GM23338 (cell line): ENCODE data around the gene VSTM2B. TPM values are rescaled to one million over a fixed set of nuclear protein-coding genes. Genes with fewer than 3 reads are reported as not detected.

Source experiments
- ATAC-seq: fragments of 200-7000 bp; cut with Tn5 transposase; 3 replicates; pipeline ENCODE4 v1.9.1; 2020
- DNase-seq: peaks from one replicate; pipeline ENCODE4 v3.0.0-alpha.2; 2015; ENCODE audit warnings: low spot score
- H2AFZ ChIP-seq: fragments of 200-600 bp; sonication (generic); 2 replicates; pipeline ENCODE4 v1.8.0; 2016; ENCODE audit warnings: antibody characterized with exemption, mild to moderate bottlenecking, moderate library complexity
- H3F3A ChIP-seq: fragments of 200-600 bp; sonication (generic); replicated peaks from 2 replicates; pipeline ENCODE4 v1.8.0; 2017; ENCODE audit warnings: antibody characterized with exemption, mixed run types, low read depth
- H3K27ac ChIP-seq: fragments of 200-600 bp; sonication (generic); 2 replicates; pipeline ENCODE4 v1.6.1; 2016; ENCODE audit warnings: low read depth
- H3K27me3 ChIP-seq: fragments of 200-600 bp; sonication (generic); 2 replicates; pipeline ENCODE4 v1.8.0; 2016; ENCODE audit warnings: mild to moderate bottlenecking, mixed run types, moderate library complexity; ENCODE audit not compliant: insufficient read depth
- H3K36me3 ChIP-seq: fragments of 200-600 bp; sonication (generic); 2 replicates; pipeline ENCODE4 v1.8.0; 2016; ENCODE audit warnings: mild to moderate bottlenecking; ENCODE audit not compliant: insufficient read depth
- H3K4me1 ChIP-seq: fragments of 200-600 bp; sonication (generic); 2 replicates; pipeline ENCODE4 v1.8.0; 2016; ENCODE audit warnings: mild to moderate bottlenecking, moderate library complexity; ENCODE audit not compliant: insufficient read depth
- H3K4me2 ChIP-seq: fragments of 200-600 bp; sonication (generic); 2 replicates; pipeline ENCODE4 v1.7.1; 2017; ENCODE audit warnings: mixed run types
- H3K4me3 ChIP-seq: fragments of 200-600 bp; sonication (generic); 2 replicates; pipeline ENCODE4 v1.6.1; 2016; ENCODE audit warnings: mixed run types
- H3K79me2 ChIP-seq: fragments of 200-600 bp; sonication (generic); replicated peaks from 2 replicates; pipeline ENCODE4 v1.8.0; 2017; ENCODE audit warnings: mild to moderate bottlenecking; ENCODE audit not compliant: insufficient read depth
- H3K9me2 ChIP-seq: fragments of 200-600 bp; sonication (generic); 2 replicates; pipeline ENCODE4 v1.8.0; 2017; ENCODE audit not compliant: insufficient read depth
- H4K20me1 ChIP-seq: fragments of 200-600 bp; sonication (generic); replicated peaks from 2 replicates; pipeline ENCODE4 v1.8.0; 2017; ENCODE audit warnings: mild to moderate bottlenecking; ENCODE audit not compliant: insufficient read depth
- H3K27ac Mint-ChIP-seq: 2 replicates; pipeline ENCODE4 v1.8.0; 2020; ENCODE audit warnings: inconsistent platforms, mild to moderate bottlenecking, moderate library complexity, mixed read lengths
- H3K27me3 Mint-ChIP-seq: 3 replicates; pipeline ENCODE4 v1.8.0; 2022; ENCODE audit warnings: low read depth, mild to moderate bottlenecking, moderate library complexity, mixed read lengths, inconsistent platforms; ENCODE audit not compliant: insufficient read depth, poor library complexity
- H3K36me3 Mint-ChIP-seq: 3 replicates; pipeline ENCODE4 v1.8.0; 2021; ENCODE audit warnings: low read depth, mild to moderate bottlenecking, inconsistent platforms, moderate library complexity, mixed read lengths
- H3K4me1 Mint-ChIP-seq: 3 replicates; pipeline ENCODE4 v1.8.0; 2020; ENCODE audit warnings: mild to moderate bottlenecking, inconsistent platforms, mixed read lengths
- H3K4me3 Mint-ChIP-seq: 3 replicates; pipeline ENCODE4 v1.8.0; 2021; ENCODE audit warnings: moderate library complexity, mild to moderate bottlenecking, inconsistent platforms, mixed read lengths
- H3K9me3 Mint-ChIP-seq: 3 replicates; pipeline ENCODE4 v1.8.0; 2020; ENCODE audit warnings: moderate library complexity, mild to moderate bottlenecking, inconsistent platforms, mixed read lengths
- CREB1 ChIP-seq: fragments of 250-450 bp; sonication (Bioruptor Pico); IDR thresholded peaks from 2 replicates; pipeline ENCODE4 v1.5.0; 2020; ENCODE audit warnings: low read depth, mild to moderate bottlenecking, moderate library complexity
- EZH2phosphoT487 ChIP-seq: fragments of 200-600 bp; sonication (generic); IDR thresholded peaks from one replicate; pipeline ENCODE4 v1.8.1; 2018; ENCODE audit warnings: antibody characterized with exemption; ENCODE audit not compliant: unreplicated experiment
- NANOG ChIP-seq: IDR thresholded peaks from 2 replicates; pipeline ENCODE4 v1.6.1; 2016; ENCODE audit warnings: antibody characterized with exemption, borderline replicate concordance
- STAT1 ChIP-seq: IDR thresholded peaks from one replicate; pipeline ENCODE4 v1.6.1; 2016; ENCODE audit warnings: antibody characterized with exemption; ENCODE audit not compliant: unreplicated experiment
- polyA plus RNA-seq: library from polyadenylated mRNA; unstranded; fragments of >200 nt; fragmentation: Nextera tagmentation; extraction: Ambion mirVana; gene quantifications from 2 replicates; pipeline ENCODE4 v1.2.1, GENCODE V29; 2016
- total RNA-seq: library from RNA; depleted of rRNA; stranded (reverse); fragments of >200 nt; shearing (Covaris generic); gene quantifications from 2 replicates; pipeline ENCODE4 v1.2.3, GENCODE V29; 2014
- TF ChIP-seq, protein P1 (sequence below): fragments of 250-450 bp; sonication (Bioruptor Pico); IDR thresholded peaks from 2 replicates; pipeline ENCODE4 v1.5.0; 2020; ENCODE audit warnings: mild to moderate bottlenecking, moderate library complexity
- TF ChIP-seq, protein P2 (sequence below): IDR thresholded peaks from 2 replicates; pipeline ENCODE4 v1.6.1; 2016; ENCODE audit warnings: antibody characterized with exemption
- TF ChIP-seq, protein P3 (sequence below): IDR thresholded peaks from one replicate; pipeline ENCODE4 v1.6.1; 2018; ENCODE audit warnings: antibody characterized with exemption; ENCODE audit not compliant: unreplicated experiment
- TF ChIP-seq, protein P4 (sequence below), 2 experiments: fragments of 200-600 bp in 1 of 2; sonication (generic) in 1 of 2; conservative IDR thresholded peaks; 2 replicates each; pipeline versions ENCODE4 v1.5.1 to v1.6.1; 2016 to 2017; ENCODE audit warnings: antibody characterized with exemption in 2 of 2, low read depth in 2 of 2, mild to moderate bottlenecking in 2 of 2, moderate library complexity in 1 of 2

Gene VSTM2B
- total and polyA plus RNA-seq, 2 experiments from 2014 or later, result 1.2 to 1.8 TPM

DNA sequence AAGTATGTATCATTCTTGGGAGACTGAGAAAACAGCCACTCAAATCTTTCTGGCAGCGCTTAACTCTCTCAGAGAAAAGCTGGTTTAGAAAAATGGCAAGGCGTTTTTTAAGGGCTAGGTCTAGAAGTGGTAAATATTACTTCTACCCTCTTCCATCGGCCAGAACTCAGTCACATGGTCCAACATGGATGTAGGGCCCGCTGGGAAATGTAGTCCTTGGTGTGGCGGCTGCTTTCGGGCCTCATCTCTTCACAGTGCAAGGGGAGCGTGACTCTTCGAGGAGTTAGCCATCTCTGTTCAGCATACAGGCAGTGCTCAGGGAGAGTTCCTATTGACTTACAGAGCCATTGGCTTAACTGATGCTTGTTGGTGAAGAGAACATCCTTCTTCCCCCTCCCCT lies 6.3 kb downstream of the VSTM2B start:
- no peaks in the 10 kb centered on the region; the same call in 2 of the 3 replicates for H3K36me3 Mint-ChIP-seq
- H3K4me1 ChIP-seq, result peaks cover 12% of the 10 kb centered on the region
- H3K9me3 Mint-ChIP-seq, result peaks cover 4% of the 10 kb centered on the region; the same call in 2 of the 3 replicates
- H3K27me3 Mint-ChIP-seq, result peaks cover 44% of the 10 kb centered on the region
- no peak for ATAC-seq
- H3K27me3 ChIP-seq, result peaks cover 50% of the 10 kb centered on the region
- no peak for TF ChIP-seq NANOG
- TF ChIP-seq, protein P1, sequence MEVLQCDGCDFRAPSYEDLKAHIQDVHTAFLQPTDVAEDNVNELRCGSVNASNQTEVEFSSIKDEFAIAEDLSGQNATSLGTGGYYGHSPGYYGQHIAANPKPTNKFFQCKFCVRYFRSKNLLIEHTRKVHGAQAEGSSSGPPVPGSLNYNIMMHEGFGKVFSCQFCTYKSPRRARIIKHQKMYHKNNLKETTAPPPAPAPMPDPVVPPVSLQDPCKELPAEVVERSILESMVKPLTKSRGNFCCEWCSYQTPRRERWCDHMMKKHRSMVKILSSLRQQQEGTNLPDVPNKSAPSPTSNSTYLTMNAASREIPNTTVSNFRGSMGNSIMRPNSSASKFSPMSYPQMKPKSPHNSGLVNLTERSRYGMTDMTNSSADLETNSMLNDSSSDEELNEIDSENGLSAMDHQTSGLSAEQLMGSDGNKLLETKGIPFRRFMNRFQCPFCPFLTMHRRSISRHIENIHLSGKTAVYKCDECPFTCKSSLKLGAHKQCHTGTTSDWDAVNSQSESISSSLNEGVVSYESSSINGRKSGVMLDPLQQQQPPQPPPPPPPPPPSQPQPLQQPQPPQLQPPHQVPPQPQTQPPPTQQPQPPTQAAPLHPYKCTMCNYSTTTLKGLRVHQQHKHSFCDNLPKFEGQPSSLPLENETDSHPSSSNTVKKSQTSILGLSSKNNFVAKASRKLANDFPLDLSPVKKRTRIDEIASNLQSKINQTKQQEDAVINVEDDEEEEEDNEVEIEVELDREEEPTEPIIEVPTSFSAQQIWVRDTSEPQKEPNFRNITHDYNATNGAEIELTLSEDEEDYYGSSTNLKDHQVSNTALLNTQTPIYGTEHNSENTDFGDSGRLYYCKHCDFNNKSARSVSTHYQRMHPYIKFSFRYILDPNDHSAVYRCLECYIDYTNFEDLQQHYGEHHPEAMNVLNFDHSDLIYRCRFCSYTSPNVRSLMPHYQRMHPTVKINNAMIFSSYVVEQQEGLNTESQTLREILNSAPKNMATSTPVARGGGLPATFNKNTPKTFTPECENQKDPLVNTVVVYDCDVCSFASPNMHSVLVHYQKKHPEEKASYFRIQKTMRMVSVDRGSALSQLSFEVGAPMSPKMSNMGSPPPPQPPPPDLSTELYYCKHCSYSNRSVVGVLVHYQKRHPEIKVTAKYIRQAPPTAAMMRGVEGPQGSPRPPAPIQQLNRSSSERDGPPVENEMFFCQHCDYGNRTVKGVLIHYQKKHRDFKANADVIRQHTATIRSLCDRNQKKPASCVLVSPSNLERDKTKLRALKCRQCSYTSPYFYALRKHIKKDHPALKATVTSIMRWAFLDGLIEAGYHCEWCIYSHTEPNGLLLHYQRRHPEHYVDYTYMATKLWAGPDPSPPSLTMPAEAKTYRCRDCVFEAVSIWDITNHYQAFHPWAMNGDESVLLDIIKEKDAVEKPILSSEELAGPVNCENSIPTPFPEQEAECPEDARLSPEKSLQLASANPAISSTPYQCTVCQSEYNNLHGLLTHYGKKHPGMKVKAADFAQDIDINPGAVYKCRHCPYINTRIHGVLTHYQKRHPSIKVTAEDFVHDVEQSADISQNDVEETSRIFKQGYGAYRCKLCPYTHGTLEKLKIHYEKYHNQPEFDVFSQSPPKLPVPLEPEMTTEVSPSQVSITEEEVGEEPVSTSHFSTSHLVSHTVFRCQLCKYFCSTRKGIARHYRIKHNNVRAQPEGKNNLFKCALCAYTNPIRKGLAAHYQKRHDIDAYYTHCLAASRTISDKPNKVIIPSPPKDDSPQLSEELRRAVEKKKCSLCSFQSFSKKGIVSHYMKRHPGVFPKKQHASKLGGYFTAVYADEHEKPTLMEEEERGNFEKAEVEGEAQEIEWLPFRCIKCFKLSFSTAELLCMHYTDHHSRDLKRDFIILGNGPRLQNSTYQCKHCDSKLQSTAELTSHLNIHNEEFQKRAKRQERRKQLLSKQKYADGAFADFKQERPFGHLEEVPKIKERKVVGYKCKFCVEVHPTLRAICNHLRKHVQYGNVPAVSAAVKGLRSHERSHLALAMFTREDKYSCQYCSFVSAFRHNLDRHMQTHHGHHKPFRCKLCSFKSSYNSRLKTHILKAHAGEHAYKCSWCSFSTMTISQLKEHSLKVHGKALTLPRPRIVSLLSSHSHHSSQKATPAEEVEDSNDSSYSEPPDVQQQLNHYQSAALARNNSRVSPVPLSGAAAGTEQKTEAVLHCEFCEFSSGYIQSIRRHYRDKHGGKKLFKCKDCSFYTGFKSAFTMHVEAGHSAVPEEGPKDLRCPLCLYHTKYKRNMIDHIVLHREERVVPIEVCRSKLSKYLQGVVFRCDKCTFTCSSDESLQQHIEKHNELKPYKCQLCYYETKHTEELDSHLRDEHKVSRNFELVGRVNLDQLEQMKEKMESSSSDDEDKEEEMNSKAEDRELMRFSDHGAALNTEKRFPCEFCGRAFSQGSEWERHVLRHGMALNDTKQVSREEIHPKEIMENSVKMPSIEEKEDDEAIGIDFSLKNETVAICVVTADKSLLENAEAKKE, result no peak
- TF ChIP-seq, protein P2, sequence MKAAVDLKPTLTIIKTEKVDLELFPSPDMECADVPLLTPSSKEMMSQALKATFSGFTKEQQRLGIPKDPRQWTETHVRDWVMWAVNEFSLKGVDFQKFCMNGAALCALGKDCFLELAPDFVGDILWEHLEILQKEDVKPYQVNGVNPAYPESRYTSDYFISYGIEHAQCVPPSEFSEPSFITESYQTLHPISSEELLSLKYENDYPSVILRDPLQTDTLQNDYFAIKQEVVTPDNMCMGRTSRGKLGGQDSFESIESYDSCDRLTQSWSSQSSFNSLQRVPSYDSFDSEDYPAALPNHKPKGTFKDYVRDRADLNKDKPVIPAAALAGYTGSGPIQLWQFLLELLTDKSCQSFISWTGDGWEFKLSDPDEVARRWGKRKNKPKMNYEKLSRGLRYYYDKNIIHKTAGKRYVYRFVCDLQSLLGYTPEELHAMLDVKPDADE, result 0 out of 2 replicates have a peak, but pooled peaks have one; percentile 30
- TF ChIP-seq, protein P3, sequence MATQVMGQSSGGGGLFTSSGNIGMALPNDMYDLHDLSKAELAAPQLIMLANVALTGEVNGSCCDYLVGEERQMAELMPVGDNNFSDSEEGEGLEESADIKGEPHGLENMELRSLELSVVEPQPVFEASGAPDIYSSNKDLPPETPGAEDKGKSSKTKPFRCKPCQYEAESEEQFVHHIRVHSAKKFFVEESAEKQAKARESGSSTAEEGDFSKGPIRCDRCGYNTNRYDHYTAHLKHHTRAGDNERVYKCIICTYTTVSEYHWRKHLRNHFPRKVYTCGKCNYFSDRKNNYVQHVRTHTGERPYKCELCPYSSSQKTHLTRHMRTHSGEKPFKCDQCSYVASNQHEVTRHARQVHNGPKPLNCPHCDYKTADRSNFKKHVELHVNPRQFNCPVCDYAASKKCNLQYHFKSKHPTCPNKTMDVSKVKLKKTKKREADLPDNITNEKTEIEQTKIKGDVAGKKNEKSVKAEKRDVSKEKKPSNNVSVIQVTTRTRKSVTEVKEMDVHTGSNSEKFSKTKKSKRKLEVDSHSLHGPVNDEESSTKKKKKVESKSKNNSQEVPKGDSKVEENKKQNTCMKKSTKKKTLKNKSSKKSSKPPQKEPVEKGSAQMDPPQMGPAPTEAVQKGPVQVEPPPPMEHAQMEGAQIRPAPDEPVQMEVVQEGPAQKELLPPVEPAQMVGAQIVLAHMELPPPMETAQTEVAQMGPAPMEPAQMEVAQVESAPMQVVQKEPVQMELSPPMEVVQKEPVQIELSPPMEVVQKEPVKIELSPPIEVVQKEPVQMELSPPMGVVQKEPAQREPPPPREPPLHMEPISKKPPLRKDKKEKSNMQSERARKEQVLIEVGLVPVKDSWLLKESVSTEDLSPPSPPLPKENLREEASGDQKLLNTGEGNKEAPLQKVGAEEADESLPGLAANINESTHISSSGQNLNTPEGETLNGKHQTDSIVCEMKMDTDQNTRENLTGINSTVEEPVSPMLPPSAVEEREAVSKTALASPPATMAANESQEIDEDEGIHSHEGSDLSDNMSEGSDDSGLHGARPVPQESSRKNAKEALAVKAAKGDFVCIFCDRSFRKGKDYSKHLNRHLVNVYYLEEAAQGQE, result no peak
- TF ChIP-seq STAT1, result no peak
- TF ChIP-seq, protein P4, sequence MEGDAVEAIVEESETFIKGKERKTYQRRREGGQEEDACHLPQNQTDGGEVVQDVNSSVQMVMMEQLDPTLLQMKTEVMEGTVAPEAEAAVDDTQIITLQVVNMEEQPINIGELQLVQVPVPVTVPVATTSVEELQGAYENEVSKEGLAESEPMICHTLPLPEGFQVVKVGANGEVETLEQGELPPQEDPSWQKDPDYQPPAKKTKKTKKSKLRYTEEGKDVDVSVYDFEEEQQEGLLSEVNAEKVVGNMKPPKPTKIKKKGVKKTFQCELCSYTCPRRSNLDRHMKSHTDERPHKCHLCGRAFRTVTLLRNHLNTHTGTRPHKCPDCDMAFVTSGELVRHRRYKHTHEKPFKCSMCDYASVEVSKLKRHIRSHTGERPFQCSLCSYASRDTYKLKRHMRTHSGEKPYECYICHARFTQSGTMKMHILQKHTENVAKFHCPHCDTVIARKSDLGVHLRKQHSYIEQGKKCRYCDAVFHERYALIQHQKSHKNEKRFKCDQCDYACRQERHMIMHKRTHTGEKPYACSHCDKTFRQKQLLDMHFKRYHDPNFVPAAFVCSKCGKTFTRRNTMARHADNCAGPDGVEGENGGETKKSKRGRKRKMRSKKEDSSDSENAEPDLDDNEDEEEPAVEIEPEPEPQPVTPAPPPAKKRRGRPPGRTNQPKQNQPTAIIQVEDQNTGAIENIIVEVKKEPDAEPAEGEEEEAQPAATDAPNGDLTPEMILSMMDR (conservative IDR thresholded peaks at IDR 0.05; ENCODE audit: low read depth in 2 of 2), result no peak
- no peak for TF ChIP-seq CREB1
- no peak for TF ChIP-seq EZH2phosphoT487
- DNase-seq, result peak; percentile 56
- no peaks in the 10 kb centered on the region for H3K9me2 ChIP-seq
- H2AFZ ChIP-seq, result 0 out of 2 replicates have a peak overlapping the region, but pooled peaks have one; percentile 52
- no peaks in the 10 kb centered on the region; the same call in 1 of the 2 replicates for H4K20me1 ChIP-seq
- H3K27ac ChIP-seq, result no peak overlapping the region
- H3K4me1 Mint-ChIP-seq, result peaks cover 23% of the 10 kb centered on the region
- H3K27ac Mint-ChIP-seq, result no peak overlapping the region
- no peak overlapping the region for H3K4me2 ChIP-seq
- H3F3A ChIP-seq, result peaks cover 3% of the 10 kb centered on the region; the same call in 1 of the 2 replicates
- H3K79me2 ChIP-seq, result no peaks in the 10 kb centered on the region
- H3K4me3 Mint-ChIP-seq, result no peak overlapping the region
- H3K4me3 ChIP-seq, result no peak overlapping the region
- H3K36me3 ChIP-seq, result no peaks in the 10 kb centered on the region
